ENCODE measurements around the gene TMEM205.

DNA sequence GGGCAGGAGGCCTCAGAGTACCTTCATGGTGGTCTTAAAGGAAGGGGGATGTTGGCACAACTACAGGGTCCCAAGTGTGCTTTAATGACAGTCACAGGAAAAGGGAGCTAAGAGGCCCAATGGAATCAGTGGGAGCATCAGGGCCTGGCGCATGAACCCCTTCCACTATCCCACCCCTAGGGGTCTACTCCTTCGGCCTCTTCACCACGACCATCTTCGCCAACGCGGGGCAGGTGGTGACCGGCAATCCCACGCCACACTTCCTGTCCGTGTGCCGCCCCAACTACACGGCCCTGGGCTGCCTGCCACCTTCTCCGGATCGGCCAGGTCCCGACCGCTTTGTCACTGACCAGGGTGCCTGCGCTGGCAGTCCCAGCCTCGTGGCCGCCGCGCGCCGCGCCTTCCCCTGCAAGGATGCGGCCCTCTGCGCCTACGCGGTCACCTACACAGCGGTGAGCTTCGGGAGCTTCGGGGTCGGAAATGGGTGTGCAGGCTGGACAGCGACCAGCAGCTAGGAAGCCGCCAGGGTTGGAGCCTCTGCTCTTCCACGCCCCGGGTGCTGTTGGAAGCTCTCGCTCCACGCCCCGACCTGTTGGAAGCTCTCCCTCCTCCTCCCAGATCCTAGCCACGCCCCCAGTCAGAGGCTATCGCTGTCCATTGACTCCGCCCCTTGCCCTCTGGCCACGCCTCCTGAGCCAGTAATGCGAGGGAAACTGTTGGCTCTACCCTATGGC lies 15.1 kb upstream of the TMEM205 start:
- TF ChIP-seq CTCF (IDR thresholded peaks at IDR 0.05 in 4 of 5, conservative IDR thresholded peaks at IDR 0.05 in 1 of 5) (no peak), POLR2A (IDR thresholded peaks at IDR 0.05) (no peak)

All from gastrocnemius medialis (tissue), 4 donors.